Measurements from ENCODE around the gene TUBB. TPM values are rescaled to one million over a fixed set of nuclear protein-coding genes. Genes with fewer than 3 reads are reported as not detected.

The TUBB gene
- total and polyA plus RNA-seq, 2 experiments from 2014 or later = 433 to 460 TPM

GRCh38 chr6:30747902-30748769 is 28.0 kb downstream of the TUBB start:
- Histone ChIP-seq H3K36me3 (replicated peaks; ENCODE audit: insufficient read depth, low read depth) (no peaks in the 10 kb centered on the region), H3K79me2 (peaks cover 11% of the 10 kb centered on the region), H3K4me3 (no peak overlapping the region), H4K20me1 (ENCODE audit: insufficient read depth, poor library complexity, severe bottlenecking) (no peaks in the 10 kb centered on the region), H3K4me2 (no peak overlapping the region), H3K9me3 (ENCODE audit: low read depth) (no peaks in the 10 kb centered on the region), H3K4me1 (ENCODE audit: insufficient read depth) (peaks cover 46% of the 10 kb centered on the region), H3K27ac (peak overlapping the region; percentile 91), H2AFZ (no peak overlapping the region), H3K9me2 (replicated peaks; ENCODE audit: insufficient read depth) (no peaks in the 10 kb centered on the region), H3K27me3 (no peaks in the 10 kb centered on the region)
- WGBS (ENCODE audit: low lambda C conversion rate, missing lambda C conversion rate) = 52% methylated on average over 6 of the region's 6 CpGs
- no peak for TF ChIP-seq EZH2 (IDR thresholded peaks at IDR 0.05; ENCODE audit: borderline replicate concordance)
- TF ChIP-seq EZH2phosphoT487 (IDR thresholded peaks at IDR 0.05; ENCODE audit: low read depth, severe bottlenecking, unreplicated experiment) = no peak
- no peak for TF ChIP-seq CTCF (IDR thresholded peaks at IDR 0.05; ENCODE audit: poor library complexity)
- no peak for DNase-seq (ENCODE audit: low spot score)

DNA sequence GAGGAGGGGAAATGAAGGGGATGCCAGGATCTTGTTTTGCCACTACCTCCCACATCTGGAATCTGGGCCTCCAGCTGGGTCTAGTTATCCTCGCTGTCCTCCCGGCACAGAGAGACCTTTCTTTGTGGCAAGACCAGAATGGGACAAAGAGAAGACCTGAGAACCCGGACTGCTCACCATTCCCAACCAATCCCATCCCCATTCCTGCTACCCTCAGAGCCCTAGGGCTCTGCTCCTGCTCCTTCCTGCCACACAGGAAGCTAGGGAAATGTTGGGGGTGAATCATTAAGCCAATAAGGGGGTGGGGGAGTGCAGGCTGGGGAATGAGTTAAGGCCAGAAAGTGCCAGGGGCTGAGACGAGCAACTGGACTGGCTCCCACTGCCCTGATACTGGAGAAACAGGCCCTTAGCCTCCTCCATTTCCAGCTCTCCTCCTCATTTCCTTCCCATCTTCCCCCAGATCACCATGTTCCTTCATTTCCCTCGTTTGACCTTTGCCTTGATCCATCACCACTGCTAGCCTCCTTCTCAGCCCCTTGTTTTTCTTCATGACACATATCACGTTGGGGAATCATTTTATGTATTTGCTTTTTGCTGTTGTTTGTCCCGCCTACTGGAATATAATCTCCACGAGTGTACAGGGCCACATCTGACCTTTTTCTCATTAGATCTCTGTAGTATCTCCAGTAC is 28.8 kb downstream of the TUBB start:
- H2AFZ ChIP-seq = no peak overlapping the region
- DNase-seq (ENCODE audit: low spot score) = no peak
- peak overlapping the region; percentile 91 for H3K27ac ChIP-seq
- peaks cover 2% of the 10 kb centered on the region for H3K79me2 ChIP-seq
- peak overlapping the region; percentile 21 for H3K4me2 ChIP-seq
- H3K9me3 ChIP-seq (ENCODE audit: low read depth) = no peaks in the 10 kb centered on the region
- no peak overlapping the region for H3K4me3 ChIP-seq
- no peaks in the 10 kb centered on the region for H3K36me3 ChIP-seq (replicated peaks; ENCODE audit: insufficient read depth, low read depth)
- H3K4me1 ChIP-seq (ENCODE audit: insufficient read depth) = peaks cover 48% of the 10 kb centered on the region
- no peaks in the 10 kb centered on the region for H3K27me3 ChIP-seq
- WGBS (ENCODE audit: low lambda C conversion rate, missing lambda C conversion rate) = 52% methylated on average over 8 of the region's 8 CpGs
- no peaks in the 10 kb centered on the region for H3K9me2 ChIP-seq (replicated peaks; ENCODE audit: insufficient read depth)
- no peaks in the 10 kb centered on the region for H4K20me1 ChIP-seq (ENCODE audit: insufficient read depth, poor library complexity, severe bottlenecking)
- no peak for TF ChIP-seq CTCF (IDR thresholded peaks at IDR 0.05; ENCODE audit: poor library complexity)
- no peak for TF ChIP-seq EZH2 (IDR thresholded peaks at IDR 0.05; ENCODE audit: borderline replicate concordance)
- no peak for TF ChIP-seq EZH2phosphoT487 (IDR thresholded peaks at IDR 0.05; ENCODE audit: low read depth, severe bottlenecking, unreplicated experiment)

DNA sequence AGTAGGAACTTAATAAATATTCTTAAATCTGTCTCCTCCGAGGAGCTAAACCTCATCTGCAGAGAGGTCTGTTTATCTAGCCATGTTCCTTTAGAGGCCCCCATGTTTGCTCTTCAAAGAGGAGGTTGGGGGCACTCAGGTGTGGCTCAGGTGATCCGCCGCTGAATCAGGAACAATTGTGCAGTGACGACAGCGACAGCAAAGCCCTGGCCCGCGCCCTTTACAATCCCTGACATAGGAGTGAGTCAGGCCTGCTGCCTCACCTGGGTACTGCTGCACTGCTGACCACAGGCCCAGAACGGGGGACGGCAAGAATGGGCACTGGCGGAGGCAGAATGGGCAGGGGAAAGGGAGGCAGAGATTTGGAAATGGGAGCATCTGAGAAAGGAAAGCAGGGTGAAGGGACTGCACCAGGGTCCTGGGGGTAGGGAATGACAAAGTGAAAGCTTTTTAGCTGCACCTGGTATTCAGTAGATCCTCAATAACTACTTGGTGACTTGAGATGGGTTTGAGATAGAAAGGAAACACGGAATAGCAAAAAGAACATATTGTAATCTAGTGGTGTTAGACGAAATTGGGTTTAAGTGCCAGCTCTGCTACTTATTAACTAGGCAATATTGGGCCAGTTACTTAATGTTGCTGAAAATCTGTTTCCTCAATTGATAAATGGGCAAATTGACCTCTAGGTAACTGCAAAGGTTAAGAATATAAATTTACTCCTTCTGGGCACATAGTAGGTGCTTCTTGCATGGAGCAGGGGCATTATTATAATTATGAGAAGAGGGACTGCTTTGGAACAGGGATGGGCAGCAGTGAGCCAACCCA is 29.6 kb downstream of the TUBB start:
- Histone ChIP-seq H3K9me2 (replicated peaks; ENCODE audit: insufficient read depth) (no peaks in the 10 kb centered on the region), H3K79me2 (no peaks in the 10 kb centered on the region), H3K27me3 (no peaks in the 10 kb centered on the region), H3K4me3 (no peak overlapping the region), H3K4me2 (peak overlapping the region; percentile 35), H3K27ac (peak overlapping the region; percentile 91), H3K36me3 (replicated peaks; ENCODE audit: insufficient read depth, low read depth) (no peaks in the 10 kb centered on the region), H2AFZ (no peak overlapping the region), H3K9me3 (ENCODE audit: low read depth) (no peaks in the 10 kb centered on the region), H3K4me1 (ENCODE audit: insufficient read depth) (peaks cover 48% of the 10 kb centered on the region), H4K20me1 (ENCODE audit: insufficient read depth, poor library complexity, severe bottlenecking) (no peaks in the 10 kb centered on the region)
- WGBS (ENCODE audit: low lambda C conversion rate, missing lambda C conversion rate) = 59% methylated on average over 12 of the region's 12 CpGs
- DNase-seq (ENCODE audit: low spot score) = peak; percentile 87
- TF ChIP-seq EZH2 (IDR thresholded peaks at IDR 0.05; ENCODE audit: borderline replicate concordance) (no peak), CTCF (IDR thresholded peaks at IDR 0.05; ENCODE audit: poor library complexity) (no peak), EZH2phosphoT487 (IDR thresholded peaks at IDR 0.05; ENCODE audit: low read depth, severe bottlenecking, unreplicated experiment) (no peak)
